Cardiac septum (tissue), 1 donor: Measurements from ENCODE around the gene LRP2. TPM values are rescaled to one million over a fixed set of nuclear protein-coding genes. Genes with fewer than 3 reads are reported as not detected.

Source experiments
- DNase-seq: peaks from one replicate; pipeline ENCODE4 v3.0.0-alpha.2; 2020; ENCODE audit warnings: low spot score
- intact Hi-C: fragments of 100-400 bp; cut with DNase I; formaldehyde crosslinking; loops from one replicate; pipeline ENCODE4 v1.14.0; 2022
- total RNA-seq: library from RNA; stranded (reverse); fragmentation: NEBNext Ultra II Directional; extraction: Animal tissue kit (Norgen Biotek cat#: 25700); gene quantifications from one replicate; pipeline ENCODE4 v1.2.1, GENCODE V29; 2021
- donor health status: DM: no; HTN: no; CAD: no.

Gene LRP2
- total RNA-seq, 1 donor from 2014 or later = 0.30 TPM

- intact Hi-C loops = no loop called here
Measured at GRCh38 chr2:169200756-169201155, 161.6 kb downstream of the LRP2 start.

DNA sequence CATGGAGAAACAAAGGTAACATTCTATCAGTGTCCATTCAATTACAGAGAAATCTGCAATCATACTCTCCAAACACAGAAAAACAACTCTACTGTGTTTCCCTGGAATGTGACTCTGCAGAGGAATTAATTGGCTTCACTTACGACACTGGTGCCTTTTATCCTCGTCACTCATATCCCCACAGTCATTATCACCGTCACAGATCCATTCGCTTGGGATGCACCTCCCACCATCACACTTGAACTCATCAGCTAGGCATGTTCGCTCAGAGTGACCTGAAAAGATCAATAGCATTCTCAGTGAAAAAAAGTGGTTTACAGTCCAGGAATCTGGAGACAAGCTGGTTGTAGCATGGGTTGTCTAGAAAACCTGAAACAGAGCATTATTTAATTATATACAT, 168.7 kb downstream of the LRP2 start:
- intact Hi-C loops = no loop called here
- DNase-seq = no peak

More at GRCh38 chr2:169200756-169201155, 161.6 kb downstream of the LRP2 start:
- no peak for DNase-seq

GRCh38 chr2:169190197-169190775, 172.0 kb downstream of the LRP2 start:
- intact Hi-C loops = no loop called here
- DNase-seq = no peak

DNA sequence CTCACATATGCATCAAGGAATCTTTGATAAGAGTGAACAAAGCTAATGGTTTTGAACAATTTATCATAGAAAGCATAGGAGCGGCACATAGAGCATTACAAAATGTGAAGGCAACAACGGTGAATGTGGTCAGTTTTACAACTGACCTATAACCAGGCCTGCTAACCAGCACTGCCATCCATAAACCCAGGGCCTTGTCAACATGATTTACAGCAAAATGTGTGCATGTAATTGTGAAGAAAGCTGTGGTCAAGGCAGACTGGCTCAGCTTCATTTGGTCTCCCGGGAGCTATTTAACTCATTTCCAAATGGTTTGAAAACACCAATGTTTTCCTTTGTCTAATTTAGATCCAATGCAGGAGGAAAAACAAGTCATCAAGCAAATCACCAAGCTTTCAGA, 173.2 kb downstream of the LRP2 start:
- no peak for DNase-seq
- intact Hi-C loops = no loop called here

GRCh38 chr2:169185711-169186110, 176.6 kb downstream of the LRP2 start:
- intact Hi-C loops = no loop called here

GRCh38 chr2:169184074-169184473, 178.3 kb downstream of the LRP2 start:
- intact Hi-C loops = no loop called here
- DNase-seq = no peak

More at GRCh38 chr2:169185711-169186110, 176.6 kb downstream of the LRP2 start:
- no peak for DNase-seq

- DNase-seq = no peak
- intact Hi-C loops = no loop called here
Measured at GRCh38 chr2:169182573-169182972, 179.8 kb downstream of the LRP2 start.

GRCh38 chr2:169178804-169179390, 183.4 kb downstream of the LRP2 start:
- intact Hi-C loops = no loop called here
- no peak for DNase-seq

- DNase-seq = no peak
- intact Hi-C loops = no loop called here
Measured at GRCh38 chr2:169178364-169178763, 184.0 kb downstream of the LRP2 start.

DNA sequence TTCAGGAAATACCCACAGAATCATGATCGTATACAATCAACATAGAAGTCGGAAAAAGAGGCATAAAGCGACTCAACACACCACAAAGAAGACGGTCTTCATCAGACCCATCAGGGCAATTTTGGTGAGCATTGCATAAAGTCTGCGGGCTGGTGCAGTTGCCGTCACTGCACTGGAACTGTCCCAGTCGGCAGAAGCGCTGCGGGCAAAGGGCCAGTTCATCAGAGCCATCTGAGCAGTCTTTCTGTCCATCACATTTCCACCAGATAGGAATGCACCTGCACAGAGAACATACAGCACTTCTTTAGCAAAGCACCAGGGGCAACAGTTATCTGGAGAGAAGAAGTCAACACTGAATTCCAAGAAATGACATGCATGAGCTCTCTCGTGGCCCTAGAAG, 187.2 kb downstream of the LRP2 start:
- intact Hi-C loops = no loop called here
- no peak for DNase-seq

- intact Hi-C loops = no loop called here
Measured at GRCh38 chr2:169173876-169174275, 188.5 kb downstream of the LRP2 start.

GRCh38 chr2:169172914-169173313, 189.4 kb downstream of the LRP2 start:
- intact Hi-C loops = no loop called here
- DNase-seq = no peak

More at GRCh38 chr2:169173876-169174275, 188.5 kb downstream of the LRP2 start:
- no peak for DNase-seq

- DNase-seq = no peak
- intact Hi-C loops = no loop called here
Measured at GRCh38 chr2:169172151-169172735, 190.1 kb downstream of the LRP2 start.

GRCh38 chr2:169165791-169166190, 196.5 kb downstream of the LRP2 start:
- DNase-seq = no peak
- intact Hi-C loops = no loop called here

DNA sequence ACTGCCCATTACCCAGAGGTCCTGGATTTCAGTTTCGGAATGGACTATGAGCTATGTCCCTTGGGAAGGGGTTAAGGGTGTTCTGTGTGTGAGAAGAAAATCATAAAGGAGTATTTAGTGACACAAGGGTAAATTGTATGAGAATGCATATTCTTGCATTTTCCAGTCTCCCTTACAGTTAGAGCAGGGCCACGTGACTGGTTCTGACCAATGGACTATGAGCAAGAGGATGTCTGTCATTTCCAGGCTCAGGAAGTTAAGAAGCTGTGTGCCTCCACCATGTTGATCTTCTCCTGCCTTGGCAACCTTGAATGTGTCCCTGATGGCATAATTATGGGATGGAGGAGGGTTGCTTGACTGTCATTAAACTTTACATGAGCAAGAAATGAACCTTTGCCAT, 198.0 kb downstream of the LRP2 start:
- intact Hi-C loops = no loop called here
- DNase-seq = no peak

GRCh38 chr2:169162613-169163012, 199.7 kb downstream of the LRP2 start:
- no peak for DNase-seq
- intact Hi-C loops = no loop called here

DNA sequence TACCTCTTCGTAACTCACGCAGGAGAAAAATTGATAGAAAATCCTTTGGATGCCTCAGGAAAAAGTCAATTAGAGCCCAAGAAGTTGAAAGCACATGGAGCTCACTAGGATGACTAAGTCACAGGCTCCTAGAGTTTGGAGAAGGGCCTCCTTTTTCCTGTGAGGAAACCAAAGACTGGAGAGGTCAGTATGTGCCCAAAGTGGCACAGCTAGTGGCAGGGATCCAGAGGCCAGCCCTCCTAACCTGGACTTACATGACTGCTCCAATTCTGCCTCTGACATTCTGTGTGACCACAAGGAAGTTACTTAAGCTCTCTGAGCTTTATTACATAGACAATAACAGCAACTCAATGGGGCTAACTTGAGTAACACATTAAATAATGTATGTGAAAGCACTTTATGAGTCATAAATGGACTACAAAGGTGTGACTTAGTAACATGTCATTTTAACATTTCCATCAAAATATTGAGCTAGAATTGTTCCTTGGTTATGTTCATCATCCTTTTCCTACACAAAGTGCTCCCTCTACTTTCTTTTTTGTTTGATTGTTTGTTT, 201.3 kb downstream of the LRP2 start:
- DNase-seq = no peak
- intact Hi-C loops = no loop called here

GRCh38 chr2:169159686-169160085, 202.6 kb downstream of the LRP2 start:
- no peak for DNase-seq
- intact Hi-C loops = no loop called here

- no peak for DNase-seq
- intact Hi-C loops = no loop called here
Measured at GRCh38 chr2:169158874-169159273, 203.5 kb downstream of the LRP2 start.

- intact Hi-C loops = no loop called here
- no peak for DNase-seq
Measured at GRCh38 chr2:169146220-169146619, 216.1 kb downstream of the LRP2 start.

- intact Hi-C loops = no loop called here
- no peak for DNase-seq
Measured at GRCh38 chr2:169143998-169144397, 218.3 kb downstream of the LRP2 start.
